GM12875 (cell line): ENCODE results near the gene FMN1.

Source experiments
- H3K4me3 ChIP-seq: one replicate; pipeline ENCODE4 v1.5.1; 2011; ENCODE audit warnings: low read depth, low read length, control low read depth
- CTCF ChIP-seq: IDR thresholded peaks from 2 replicates; pipeline ENCODE4 v1.5.1; 2011; ENCODE audit warnings: low read depth, mild to moderate bottlenecking, control low read depth, inconsistent platforms, low read length, moderate library complexity, borderline replicate concordance; ENCODE audit not compliant: insufficient read depth

Gene FMN1

GRCh38 chr15:32784581-32784980, 409.9 kb downstream of the FMN1 start:
- no peak for TF ChIP-seq CTCF

GRCh38 chr15:32781781-32782180, 412.7 kb downstream of the FMN1 start:
- no peak overlapping the region for H3K4me3 ChIP-seq
- no peak for TF ChIP-seq CTCF

More at GRCh38 chr15:32784581-32784980, 409.9 kb downstream of the FMN1 start:
- no peak overlapping the region for H3K4me3 ChIP-seq

- TF ChIP-seq CTCF = no peak
- H3K4me3 ChIP-seq = no peak overlapping the region
Measured at GRCh38 chr15:32778391-32779176, 415.9 kb downstream of the FMN1 start.

GRCh38 chr15:32775103-32775502, 419.4 kb downstream of the FMN1 start:
- H3K4me3 ChIP-seq = no peak overlapping the region
- TF ChIP-seq CTCF = no peak

GRCh38 chr15:32774022-32774421, 420.5 kb downstream of the FMN1 start:
- TF ChIP-seq CTCF = no peak
- H3K4me3 ChIP-seq = no peak overlapping the region

- TF ChIP-seq CTCF = no peak
- H3K4me3 ChIP-seq = no peak overlapping the region
Measured at GRCh38 chr15:32767236-32767635, 427.3 kb downstream of the FMN1 start.

- no peak for TF ChIP-seq CTCF
Measured at GRCh38 chr15:32766101-32766500, 428.4 kb downstream of the FMN1 start.

More at GRCh38 chr15:32766101-32766500, 428.4 kb downstream of the FMN1 start:
- H3K4me3 ChIP-seq = no peak overlapping the region
